Thyroid gland (tissue), 4 donors: Measurements from ENCODE around the gene PTPRT. TPM values are rescaled to one million over a fixed set of nuclear protein-coding genes. Genes with fewer than 3 reads are reported as not detected.
"Not testable (repeated sequence)": the region's sequence is repeated elsewhere in the genome, so short reads cannot be mapped to it uniquely, and the experiment has no call there.

ENCODE experiments used
- DNase-seq, 2 donors: peaks; one replicate each; pipeline ENCODE4 v3.0.0-alpha.2; 2019
- H3K27ac ChIP-seq, 3 donors: fragments of 200-600 bp; sonication (generic); 1 replicate in 2 of 3; 2 replicates in 1 of 3; pipeline ENCODE4 v1.5.1; 2016 to 2019; ENCODE audit warnings: mild to moderate bottlenecking in 1 of 3, moderate library complexity in 1 of 3
- H3K27me3 ChIP-seq: fragments of 200-600 bp; sonication (generic); one replicate; pipeline ENCODE4 v1.5.1; 2019
- H3K36me3 ChIP-seq, 2 donors: fragments of 200-600 bp; sonication (generic); one replicate each; pipeline ENCODE4 v1.5.1; 2016 to 2019
- H3K4me1 ChIP-seq, 2 donors: fragments of 200-600 bp; sonication (generic); one replicate each; pipeline ENCODE4 v1.5.1; 2017 to 2019
- H3K4me3 ChIP-seq, 3 donors: fragments of 200-600 bp; sonication (generic); replicated peaks in 1 of 3; 1 replicate in 2 of 3; 2 replicates in 1 of 3; pipeline ENCODE4 v1.5.1; 2016; ENCODE audit warnings: mild to moderate bottlenecking in 1 of 3
- H3K9me3 ChIP-seq: fragments of 200-600 bp; sonication (generic); one replicate; pipeline ENCODE4 v1.5.1; 2017
- POLR2A ChIP-seq, 2 donors: fragments of 450-650 bp; IDR thresholded peaks; one replicate each; pipeline ENCODE4 v1.6.1; 2017; ENCODE audit warnings: antibody characterized with exemption in 2 of 2, mild to moderate bottlenecking in 2 of 2, moderate library complexity in 1 of 2
- WGBS, 2 donors: methylation state at CpG; one replicate each; pipeline ENCODE4 v1.1.5; 2017; 5-methylcytosine and 5-hydroxymethylcytosine counted together
- intact Hi-C: fragments of 100-400 bp; cut with DNase I; formaldehyde crosslinking; loops from one replicate; pipeline ENCODE4 v1.15.1; 2023
- total RNA-seq, 4 donors: library from RNA; depleted of rRNA; stranded (reverse); fragments of >200 nt; gene quantifications; one replicate each; pipeline ENCODE4 v1.2.3, GENCODE V29; 2016
- TF ChIP-seq, protein P1 (sequence below), 6 experiments: fragments of 200-600 bp in 3 of 6; fragments of 450-650 bp in 3 of 6; sonication (generic) in 3 of 6; IDR thresholded peaks; one replicate each; pipeline ENCODE4 v1.5.1; 2016 to 2019; ENCODE audit warnings: antibody characterized with exemption in 6 of 6, mild to moderate bottlenecking in 2 of 6, inconsistent platforms in 1 of 6, moderate library complexity in 1 of 6

The PTPRT gene
- total RNA-seq, 4 donors from 2014 or later: 0.11 to 0.15 TPM; not detected in 2

DNA sequence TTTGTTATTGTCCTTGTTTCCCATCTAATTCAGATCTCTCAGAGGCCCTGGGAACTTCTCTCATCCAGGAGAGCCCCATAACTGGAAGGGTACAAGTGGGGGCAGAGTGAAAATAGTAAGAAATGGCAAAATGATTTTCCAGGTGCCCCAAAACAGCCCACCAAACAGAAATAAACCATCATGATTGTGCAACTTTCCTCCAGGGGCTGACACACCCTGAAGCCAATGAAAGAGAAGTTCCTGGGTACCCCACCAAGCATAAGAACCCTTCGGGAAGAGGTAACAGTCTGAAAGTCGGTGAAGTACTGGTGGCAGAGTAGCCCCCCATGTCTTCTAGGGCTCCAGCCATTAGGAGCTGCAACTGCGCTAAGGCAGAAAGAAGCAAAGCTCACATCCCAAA, 282.0 kb downstream of the PTPRT start:
- TF ChIP-seq, protein P1, sequence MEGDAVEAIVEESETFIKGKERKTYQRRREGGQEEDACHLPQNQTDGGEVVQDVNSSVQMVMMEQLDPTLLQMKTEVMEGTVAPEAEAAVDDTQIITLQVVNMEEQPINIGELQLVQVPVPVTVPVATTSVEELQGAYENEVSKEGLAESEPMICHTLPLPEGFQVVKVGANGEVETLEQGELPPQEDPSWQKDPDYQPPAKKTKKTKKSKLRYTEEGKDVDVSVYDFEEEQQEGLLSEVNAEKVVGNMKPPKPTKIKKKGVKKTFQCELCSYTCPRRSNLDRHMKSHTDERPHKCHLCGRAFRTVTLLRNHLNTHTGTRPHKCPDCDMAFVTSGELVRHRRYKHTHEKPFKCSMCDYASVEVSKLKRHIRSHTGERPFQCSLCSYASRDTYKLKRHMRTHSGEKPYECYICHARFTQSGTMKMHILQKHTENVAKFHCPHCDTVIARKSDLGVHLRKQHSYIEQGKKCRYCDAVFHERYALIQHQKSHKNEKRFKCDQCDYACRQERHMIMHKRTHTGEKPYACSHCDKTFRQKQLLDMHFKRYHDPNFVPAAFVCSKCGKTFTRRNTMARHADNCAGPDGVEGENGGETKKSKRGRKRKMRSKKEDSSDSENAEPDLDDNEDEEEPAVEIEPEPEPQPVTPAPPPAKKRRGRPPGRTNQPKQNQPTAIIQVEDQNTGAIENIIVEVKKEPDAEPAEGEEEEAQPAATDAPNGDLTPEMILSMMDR (IDR thresholded peaks at IDR 0.05): no peak
- no peak for TF ChIP-seq POLR2A (IDR thresholded peaks at IDR 0.05)
- 85 to 86% methylated on average over 3 of the region's 3 CpGs for WGBS, 2 donors
- intact Hi-C loops: no loop called here
- Histone ChIP-seq H3K9me3 (no peaks in the 10 kb centered on the region), H3K36me3 (no peaks in the 10 kb centered on the region), H3K27me3 (no peaks in the 10 kb centered on the region), H3K4me1 (no peaks in the 10 kb centered on the region), H3K27ac (no peak overlapping the region), H3K4me3 (no peak overlapping the region)
- no peak for DNase-seq

DNA sequence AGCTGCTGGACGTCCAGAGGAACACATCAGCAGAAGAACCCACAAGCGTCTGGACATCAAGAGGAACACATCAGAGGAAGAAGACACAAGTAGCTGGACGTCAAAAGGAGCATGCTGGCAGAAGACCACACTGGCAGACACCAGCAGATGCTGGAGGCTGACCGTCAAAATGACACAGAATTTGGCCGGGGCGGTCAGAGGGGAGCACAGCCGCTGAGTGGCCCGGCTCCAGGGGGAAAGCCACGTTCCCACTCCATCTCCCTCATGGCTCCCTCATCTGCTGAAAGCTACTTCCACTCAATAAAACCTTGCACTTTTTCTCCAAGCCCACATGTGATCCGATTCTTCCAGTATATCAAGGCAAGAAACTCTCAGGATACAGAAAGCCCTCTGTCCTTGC, 283.6 kb downstream of the PTPRT start:
- H3K4me3 ChIP-seq: no peak overlapping the region
- no peak overlapping the region for H3K27ac ChIP-seq
- no peak for DNase-seq
- no peaks in the 10 kb centered on the region for H3K4me1 ChIP-seq
- no peaks in the 10 kb centered on the region for H3K9me3 ChIP-seq
- WGBS, 2 donors: 77 to 82% methylated on average over 10 of the region's 10 CpGs
- no peak for TF ChIP-seq POLR2A (IDR thresholded peaks at IDR 0.05)
- TF ChIP-seq, protein P1 (IDR thresholded peaks at IDR 0.05): no peak
- H3K27me3 ChIP-seq: no peaks in the 10 kb centered on the region
- intact Hi-C loops: no loop called here
- no peaks in the 10 kb centered on the region for H3K36me3 ChIP-seq

DNA sequence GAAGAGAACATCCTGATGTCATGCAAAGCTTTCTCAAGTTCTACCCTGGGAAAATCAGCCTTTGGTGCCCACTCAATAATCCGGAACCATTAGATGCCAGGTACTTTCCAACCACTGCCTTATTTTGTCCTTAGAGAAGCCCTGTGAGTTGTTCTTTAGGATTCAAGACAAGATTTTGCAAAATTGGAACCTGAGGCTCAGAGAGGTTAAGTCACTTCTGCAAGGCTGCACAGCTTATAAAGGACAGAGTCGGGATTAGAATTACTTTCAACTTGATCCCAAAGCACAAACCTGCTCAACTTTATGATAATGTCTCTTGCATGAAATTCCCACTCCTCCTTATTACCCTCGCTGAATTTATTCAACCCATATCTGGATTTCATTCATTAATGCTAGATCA, 287.2 kb downstream of the PTPRT start:
- DNase-seq: no peak
- no peaks in the 10 kb centered on the region for H3K36me3 ChIP-seq
- H3K9me3 ChIP-seq: no peaks in the 10 kb centered on the region
- WGBS, 2 donors: 89 to 92% methylated on average over 3 of the region's 3 CpGs
- H3K27ac ChIP-seq: no peak overlapping the region
- intact Hi-C loops: no loop called here
- H3K4me3 ChIP-seq: no peak overlapping the region
- no peaks in the 10 kb centered on the region for H3K27me3 ChIP-seq
- H3K4me1 ChIP-seq: no peaks in the 10 kb centered on the region
- no peak for TF ChIP-seq POLR2A (IDR thresholded peaks at IDR 0.05)
- TF ChIP-seq, protein P1 (IDR thresholded peaks at IDR 0.05): no peak

DNA sequence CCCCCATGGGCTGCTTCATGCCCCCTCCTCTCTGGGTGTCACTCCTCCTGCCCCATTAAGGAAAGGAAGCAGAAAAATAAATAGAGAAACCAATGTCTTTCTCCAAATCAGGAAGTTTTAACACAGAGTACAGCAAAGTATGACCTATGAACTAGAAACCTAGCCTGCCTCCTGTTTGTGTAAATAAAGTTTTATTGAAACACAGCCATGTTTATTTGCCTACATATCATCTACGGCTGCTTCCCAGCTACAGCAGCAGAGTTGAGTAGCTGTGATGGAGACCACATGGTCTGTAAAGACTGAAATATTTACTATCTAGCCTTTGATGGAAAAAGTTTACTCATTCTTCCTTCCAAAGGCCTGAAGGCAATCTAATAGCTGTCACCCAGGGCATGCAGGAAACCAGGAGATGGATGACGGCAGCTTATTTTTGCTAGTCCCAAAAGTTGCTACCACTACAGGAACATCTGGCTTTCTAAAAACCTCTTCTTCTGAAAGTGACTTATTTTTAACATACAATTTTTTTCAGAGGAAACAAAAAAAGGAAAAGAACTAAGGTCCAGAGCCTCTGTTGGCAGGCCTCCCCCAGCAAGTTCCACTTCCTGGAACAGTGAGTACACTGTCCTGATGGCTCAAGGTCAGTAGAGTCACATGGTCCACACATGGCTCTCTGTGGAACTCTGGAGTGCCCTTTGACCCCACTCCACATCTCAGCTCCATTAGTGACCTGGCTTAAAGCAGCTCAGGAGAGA, 287.8 kb downstream of the PTPRT start:
- intact Hi-C loops: no loop called here
- H3K27ac ChIP-seq: no peak overlapping the region
- 50 to 67% methylated on average over 2 of the region's 2 CpGs for WGBS, 2 donors
- no peaks in the 10 kb centered on the region for H3K9me3 ChIP-seq
- TF ChIP-seq POLR2A (IDR thresholded peaks at IDR 0.05): no peak
- TF ChIP-seq, protein P1 (IDR thresholded peaks at IDR 0.05): no peak
- no peak overlapping the region for H3K4me3 ChIP-seq
- DNase-seq: peak; percentile 4 to 13
- H3K36me3 ChIP-seq: no peaks in the 10 kb centered on the region
- H3K27me3 ChIP-seq: no peaks in the 10 kb centered on the region
- H3K4me1 ChIP-seq: no peaks in the 10 kb centered on the region

DNA sequence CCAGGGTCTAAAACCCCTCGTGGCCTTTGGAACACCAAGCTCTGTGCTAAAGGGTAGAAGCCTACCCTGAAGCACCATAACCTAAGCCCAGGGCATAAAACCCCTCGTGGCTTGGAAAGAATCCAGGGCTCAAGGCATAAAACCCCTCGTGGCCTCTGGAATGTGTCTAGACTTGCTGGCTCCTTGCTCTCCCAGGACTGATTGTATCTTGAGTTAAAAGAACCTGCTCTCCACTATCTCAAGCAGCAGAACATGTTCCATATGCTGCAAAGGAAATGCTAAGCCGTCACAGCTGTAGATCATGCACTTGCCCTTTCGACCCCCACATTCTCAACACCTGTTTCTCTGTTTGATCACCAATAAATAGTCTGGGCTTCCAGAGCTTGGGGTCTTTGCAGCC, 288.9 kb downstream of the PTPRT start:
- not testable (repeated sequence) for H3K4me3 ChIP-seq, H3K36me3 ChIP-seq
- WGBS, 2 donors: 35 to 39% methylated on average over 5 of the region's 5 CpGs

More for the DNA sequence above, 288.9 kb downstream of the PTPRT start:
- H3K4me1 ChIP-seq, DNase-seq, H3K27me3 ChIP-seq, H3K27ac ChIP-seq, H3K9me3 ChIP-seq, intact Hi-C loops: not testable (repeated sequence)
